Vagina (tissue), 2 donors: Measurements from ENCODE around the gene KIAA1671. TPM values are rescaled to one million over a fixed set of nuclear protein-coding genes. Genes with fewer than 3 reads are reported as not detected.
A peak's percentile ranks its signal among the peaks of the same experiment; 100 is the strongest.
"Not testable (repeated sequence)": the region's sequence is repeated elsewhere in the genome, so short reads cannot be mapped to it uniquely, and the experiment has no call there.

ENCODE experiments used
- DNase-seq, 2 donors: peaks; one replicate each; pipeline ENCODE4 v3.0.0-alpha.2; 2017; ENCODE audit errors: extremely low spot score in 2 of 2
- H3K27ac ChIP-seq: fragments of 200-600 bp; sonication (generic); one replicate; pipeline ENCODE4 v1.5.1; 2019
- H3K27me3 ChIP-seq: fragments of 200-600 bp; sonication (generic); one replicate; pipeline ENCODE4 v1.5.1; 2019
- H3K36me3 ChIP-seq, 2 donors: fragments of 200-600 bp; sonication (generic); one replicate each; pipeline ENCODE4 v1.5.1; 2017 to 2019
- H3K4me1 ChIP-seq: fragments of 200-600 bp; sonication (generic); one replicate; pipeline ENCODE4 v1.5.1; 2019
- H3K4me3 ChIP-seq, 2 donors: fragments of 200-600 bp; sonication (generic); 1 replicate in 1 of 2; 2 replicates in 1 of 2; pipeline ENCODE4 v1.5.1; 2016 to 2019
- H3K9me3 ChIP-seq: fragments of 200-600 bp; sonication (generic); one replicate; pipeline ENCODE4 v1.5.1; 2019
- CTCF ChIP-seq, 3 experiments: fragments of 450-650 bp in 2 of 3; fragments of 200-600 bp in 1 of 3; sonication (generic) in 1 of 3; IDR thresholded peaks; one replicate each; pipeline ENCODE4 v1.5.1; 2017 to 2019; ENCODE audit warnings: antibody characterized with exemption in 3 of 3, mild to moderate bottlenecking in 2 of 3, moderate library complexity in 2 of 3
- POLR2A ChIP-seq, 2 donors: fragments of 450-650 bp; IDR thresholded peaks; one replicate each; pipeline ENCODE4 v1.6.1; 2017; ENCODE audit warnings: antibody characterized with exemption in 2 of 2, mild to moderate bottlenecking in 2 of 2, moderate library complexity in 2 of 2
- POLR2AphosphoS5 ChIP-seq, 2 donors: sonication (generic); formaldehyde crosslinking; IDR thresholded peaks; one replicate each; pipeline ENCODE4 v1.9.0; 2017; ENCODE audit warnings: antibody characterized with exemption in 2 of 2, mild to moderate bottlenecking in 2 of 2, low read depth in 1 of 2; ENCODE audit not compliant: insufficient read depth in 1 of 2
- intact Hi-C: fragments of 100-400 bp; cut with DNase I; formaldehyde crosslinking; loops from one replicate; pipeline ENCODE4 v1.15.1; 2023
- total RNA-seq: library from RNA; depleted of rRNA; stranded (reverse); fragments of >200 nt; gene quantifications from one replicate; pipeline ENCODE4 v1.2.3, GENCODE V29; 2016

KIAA1671 gene
- total RNA-seq, 1 donor from 2014 or later, result 54.0 TPM

- H3K36me3 ChIP-seq, result peaks cover 0 to 37% of the 10 kb centered on the region in 2 donors
- no peaks in the 10 kb centered on the region for H3K27me3 ChIP-seq
- TF ChIP-seq CTCF (IDR thresholded peaks at IDR 0.05) (no peak), POLR2AphosphoS5 (IDR thresholded peaks at IDR 0.05; ENCODE audit: insufficient read depth in 1 of 2, low read depth in 1 of 2) (no peak), POLR2A (IDR thresholded peaks at IDR 0.05) (no peak)
- no peak overlapping the region for H3K27ac ChIP-seq
- DNase-seq, result no peak
- H3K4me1 ChIP-seq, result no peaks in the 10 kb centered on the region
- intact Hi-C loops, result no loop called here
- no peaks in the 10 kb centered on the region for H3K9me3 ChIP-seq
- H3K4me3 ChIP-seq, result no peak overlapping the region
Measured at GRCh38 chr22:25176799-25177198, 224.3 kb downstream of the KIAA1671 start.

- Histone ChIP-seq H3K27me3 (no peaks in the 10 kb centered on the region), H3K4me3 (no peak overlapping the region), H3K27ac (no peak overlapping the region), H3K4me1 (no peaks in the 10 kb centered on the region), H3K36me3 (peaks cover 0 to 37% of the 10 kb centered on the region in 2 donors), H3K9me3 (no peaks in the 10 kb centered on the region)
- DNase-seq, result no peak
- TF ChIP-seq POLR2A (IDR thresholded peaks at IDR 0.05), result no peak
- intact Hi-C loops, result no loop called here
Measured at GRCh38 chr22:25177226-25177625, 224.7 kb downstream of the KIAA1671 start.

GRCh38 chr22:25177895-25178294 is 225.4 kb downstream of the KIAA1671 start:
- Histone ChIP-seq H3K4me1 (no peaks in the 10 kb centered on the region), H3K9me3 (no peaks in the 10 kb centered on the region), H3K27ac (no peak overlapping the region), H3K4me3 (no peak overlapping the region), H3K36me3 (peaks cover 0 to 37% of the 10 kb centered on the region in 2 donors), H3K27me3 (no peaks in the 10 kb centered on the region)
- TF ChIP-seq CTCF (IDR thresholded peaks at IDR 0.05), result no peak
- TF ChIP-seq POLR2AphosphoS5 (IDR thresholded peaks at IDR 0.05; ENCODE audit: insufficient read depth in 1 of 2, low read depth in 1 of 2), result no peak
- DNase-seq, result no peak
- intact Hi-C loops, result no loop called here

GRCh38 chr22:25178348-25178747 is 225.8 kb downstream of the KIAA1671 start:
- H3K4me3 ChIP-seq, intact Hi-C loops, H3K9me3 ChIP-seq, H3K27me3 ChIP-seq, DNase-seq, H3K4me1 ChIP-seq, H3K27ac ChIP-seq: not testable (repeated sequence)
- peaks cover 0 to 37% of the 10 kb centered on the region in 2 donors for H3K36me3 ChIP-seq

- H3K36me3 ChIP-seq, result peaks cover 0 to 37% of the 10 kb centered on the region in 2 donors
- H3K4me1 ChIP-seq, DNase-seq, intact Hi-C loops, H3K4me3 ChIP-seq, H3K27me3 ChIP-seq, H3K9me3 ChIP-seq, H3K27ac ChIP-seq: not testable (repeated sequence)
- peak in 1 of 2 donors; percentile 14 for TF ChIP-seq POLR2AphosphoS5 (IDR thresholded peaks at IDR 0.05; ENCODE audit: insufficient read depth in 1 of 2, low read depth in 1 of 2)
Measured at GRCh38 chr22:25178869-25179631, 226.5 kb downstream of the KIAA1671 start.

GRCh38 chr22:25182131-25183110 is 229.9 kb downstream of the KIAA1671 start:
- no peak overlapping the region for H3K27ac ChIP-seq
- no peaks in the 10 kb centered on the region for H3K27me3 ChIP-seq
- no peak overlapping the region for H3K4me3 ChIP-seq
- no peak for TF ChIP-seq POLR2A (IDR thresholded peaks at IDR 0.05)
- intact Hi-C loops, result no loop called here
- H3K36me3 ChIP-seq, result peaks cover 0 to 36% of the 10 kb centered on the region in 2 donors
- no peak for DNase-seq
- H3K4me1 ChIP-seq, result no peaks in the 10 kb centered on the region
- no peaks in the 10 kb centered on the region for H3K9me3 ChIP-seq
